Measurements from ENCODE around the gene CRELD2. TPM values are rescaled to one million over a fixed set of nuclear protein-coding genes. Genes with fewer than 3 reads are reported as not detected.

The CRELD2 gene
- total RNA-seq, 1 donor from 2014 or later = 17.5 TPM

DNA sequence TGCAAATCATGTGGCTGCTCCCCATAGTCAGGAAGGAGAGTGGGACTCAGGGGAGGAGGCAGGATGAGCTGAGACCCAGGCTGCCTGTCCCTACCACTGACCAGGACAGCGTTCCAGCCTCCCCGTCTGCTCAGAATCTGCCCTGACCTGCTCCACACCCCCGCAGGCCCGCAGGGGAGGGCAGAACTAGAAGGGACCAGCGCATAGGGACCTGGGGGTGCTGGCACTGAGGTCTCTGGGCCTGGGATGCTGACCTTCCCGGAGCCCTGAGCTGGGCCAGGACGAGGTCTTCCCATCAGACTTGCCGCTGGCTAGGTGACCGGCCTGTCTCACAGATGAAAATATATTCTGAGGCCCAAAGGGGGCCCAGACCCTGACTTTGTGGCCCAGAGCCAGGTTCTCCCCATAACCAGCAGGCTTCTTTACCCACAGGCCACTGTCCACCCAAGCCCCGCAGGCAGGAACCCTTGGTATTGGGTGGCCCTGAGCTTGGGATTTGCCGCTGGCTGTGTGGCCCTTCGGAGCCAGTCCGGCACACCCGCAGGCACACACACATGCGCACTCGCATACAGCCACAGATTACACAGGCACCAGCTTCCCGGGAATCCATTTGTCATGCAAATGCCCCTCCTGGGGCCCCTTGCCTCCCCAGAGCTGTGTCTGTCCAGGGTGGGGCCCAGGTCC lies 28.3 kb downstream of the CRELD2 start:
- no peak for DNase-seq

GRCh38 chr22:49947296-49947622 lies 28.8 kb downstream of the CRELD2 start:
- DNase-seq = no peak

DNA sequence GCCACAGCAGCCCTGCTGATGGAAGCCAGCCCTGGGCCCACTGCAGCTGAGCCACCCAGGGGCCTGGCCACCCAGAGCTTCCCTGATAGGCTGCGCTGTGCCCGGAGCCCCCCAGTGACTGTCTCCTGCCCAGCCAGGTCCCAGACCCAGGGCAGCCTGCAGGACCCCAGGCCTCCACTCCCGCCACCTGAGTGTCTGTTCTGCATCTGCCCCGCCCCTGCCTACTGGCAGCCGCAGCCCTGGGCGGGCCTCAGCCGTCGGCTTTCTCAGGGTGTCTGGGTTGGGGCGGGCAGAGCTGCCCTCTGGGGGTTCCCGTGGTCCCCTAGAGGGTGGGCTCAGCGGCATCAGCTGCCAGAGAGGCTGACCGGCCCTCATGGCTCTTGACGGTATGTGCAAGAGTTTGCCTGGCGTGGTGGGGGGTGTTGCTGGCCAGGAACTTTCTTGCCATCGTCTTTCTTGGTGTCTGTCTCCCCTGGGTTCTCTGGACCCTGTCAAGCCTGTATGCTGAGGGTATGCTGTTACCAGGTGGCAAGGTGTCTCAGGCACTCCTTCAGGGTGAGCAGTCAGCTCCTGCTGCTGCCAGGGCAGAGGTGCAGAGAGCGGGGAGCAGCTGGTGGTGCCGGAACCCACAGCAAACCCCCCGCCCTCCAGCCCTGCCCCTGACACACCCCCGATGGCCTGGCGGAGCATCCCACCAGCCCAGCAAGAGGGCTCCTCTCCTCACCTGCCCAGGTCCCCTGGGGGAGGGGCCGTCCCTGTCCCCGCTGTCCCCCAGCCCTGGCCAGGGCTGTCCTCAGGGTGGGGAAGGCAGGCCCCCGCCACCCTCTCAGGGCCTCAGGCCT lies 29.9 kb downstream of the CRELD2 start:
- DNase-seq = no peak

DNA sequence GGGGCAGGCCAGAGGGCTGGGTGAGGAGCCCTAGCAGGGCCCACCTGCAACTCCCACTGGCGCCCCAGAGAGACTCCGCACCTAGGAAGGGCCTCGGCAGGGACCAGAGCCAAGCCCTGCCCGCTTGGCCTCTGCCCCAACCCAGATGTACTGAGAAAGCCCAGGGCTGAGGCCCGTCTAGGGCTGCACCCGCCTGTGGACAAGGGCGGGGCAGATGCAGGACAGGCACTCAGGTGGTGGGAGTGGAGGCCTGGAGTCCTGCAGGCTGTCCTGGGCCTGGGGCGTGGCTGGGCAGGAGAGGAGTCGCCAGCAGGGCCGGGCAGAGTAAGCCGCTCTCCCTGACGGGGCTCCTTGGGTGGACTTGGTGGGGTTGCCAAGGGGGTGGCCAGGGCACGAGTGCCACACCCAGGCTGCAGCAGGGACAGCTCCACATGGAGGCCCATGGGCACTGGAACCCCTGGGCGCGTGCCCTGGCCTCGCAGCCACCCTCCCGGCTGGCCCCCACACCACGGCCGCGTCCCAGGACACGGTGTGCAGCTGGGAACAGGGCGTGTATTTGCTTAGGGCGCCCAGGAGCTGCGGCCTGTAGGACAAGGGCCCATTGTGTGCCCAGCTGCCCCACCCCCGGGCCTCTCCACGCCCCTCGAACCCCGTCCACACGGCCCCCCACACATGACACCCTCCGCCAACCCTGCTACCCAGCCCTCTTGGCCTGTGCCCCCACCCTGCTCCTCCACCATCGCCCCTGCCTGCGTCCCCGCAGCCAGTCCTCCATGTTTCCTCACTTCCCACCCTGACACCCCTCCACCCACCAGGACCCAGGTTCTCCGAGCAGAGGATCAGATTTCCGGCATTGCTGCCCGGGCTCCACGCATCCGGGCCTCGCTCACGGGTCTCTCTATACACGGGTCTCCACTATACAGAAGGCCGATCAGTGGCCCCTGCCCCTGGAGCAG lies 30.8 kb downstream of the CRELD2 start:
- no peak for DNase-seq

- no peak for DNase-seq
Observed at GRCh38 chr22:49949914-49950292, 31.5 kb downstream of the CRELD2 start.

DNA sequence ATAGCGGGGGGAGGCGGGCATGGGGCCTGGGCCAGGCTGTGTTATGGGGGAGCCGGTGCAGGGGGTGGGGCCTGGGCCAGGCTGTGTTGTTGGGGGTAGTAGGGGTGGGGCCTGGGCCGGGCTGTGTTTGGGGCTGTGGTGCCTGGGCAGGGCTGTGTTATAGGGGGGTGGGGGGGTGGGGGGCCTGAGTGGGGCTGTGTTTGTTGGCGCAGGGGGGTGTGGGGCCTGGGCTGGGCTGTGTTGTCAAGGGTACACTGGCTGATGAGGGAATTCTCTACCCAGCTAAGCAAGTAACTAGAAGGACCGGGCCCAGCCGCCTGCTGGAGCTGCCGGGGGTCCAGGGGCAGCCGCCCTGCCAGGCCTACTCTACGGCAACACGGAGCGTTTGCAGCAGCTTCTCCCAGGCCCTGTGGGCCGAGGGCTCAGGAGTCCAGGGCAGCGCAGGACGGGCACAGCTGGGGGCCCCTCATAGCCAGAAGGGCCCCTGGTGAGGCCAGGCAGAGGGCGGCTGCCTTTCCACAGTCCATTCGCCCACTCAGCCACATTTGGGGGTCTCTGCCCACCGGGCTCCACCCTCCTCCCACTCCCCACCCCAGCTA lies 32.1 kb downstream of the CRELD2 start:
- DNase-seq = no peak

DNA sequence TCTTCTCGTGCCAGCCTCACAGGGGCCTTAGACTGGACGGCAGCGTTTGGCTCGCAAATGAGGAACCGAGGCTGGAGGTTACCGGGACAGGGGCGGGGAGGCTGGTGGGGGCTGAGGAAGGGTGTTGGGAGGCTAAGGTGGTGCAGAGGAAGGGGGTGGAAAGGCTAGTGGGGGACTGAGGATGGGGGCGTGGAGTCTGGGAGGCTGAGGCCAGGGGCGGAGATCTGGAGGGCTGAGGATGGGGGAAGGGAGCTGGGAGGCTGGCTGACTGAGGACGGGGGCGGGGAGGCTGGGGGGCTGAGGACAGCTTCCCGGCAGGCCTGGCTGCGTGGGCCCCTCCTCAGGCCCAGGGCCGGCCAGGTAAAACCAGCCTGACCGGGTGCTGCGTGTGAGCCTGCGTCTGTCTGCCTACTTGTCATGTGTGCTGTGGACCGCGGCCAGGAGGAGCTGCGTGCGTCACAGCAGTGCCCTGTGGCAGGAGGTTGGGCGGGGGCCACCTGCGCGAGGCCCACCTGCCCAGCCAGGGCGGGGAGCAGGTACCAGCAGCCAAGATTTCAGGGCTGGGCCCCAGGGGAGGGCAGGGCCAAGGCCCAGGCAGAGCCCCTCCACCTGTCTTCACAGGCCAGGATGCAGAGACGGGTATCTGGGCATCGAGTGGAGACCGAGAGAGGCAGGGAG lies 32.7 kb downstream of the CRELD2 start:
- peak; percentile 93 for DNase-seq

DNA sequence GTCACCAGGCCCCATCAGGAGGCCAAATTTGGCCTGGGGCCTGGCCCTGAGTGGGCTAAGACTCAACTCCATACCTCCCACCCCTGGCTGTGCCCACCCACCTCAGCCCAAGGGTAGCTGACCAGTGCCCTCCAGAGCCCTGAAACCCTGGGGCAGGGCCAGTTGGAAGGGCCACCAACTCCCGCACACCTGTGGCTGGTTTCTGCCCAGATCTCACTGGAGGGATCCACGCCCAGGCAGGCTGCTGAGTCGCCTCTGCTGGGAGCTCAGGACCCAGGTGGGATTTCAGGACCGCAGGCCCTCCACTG lies 33.2 kb downstream of the CRELD2 start:
- no peak for DNase-seq

GRCh38 chr22:49951986-49952896 lies 33.8 kb downstream of the CRELD2 start:
- DNase-seq = no peak

- DNase-seq = no peak
Observed at GRCh38 chr22:49953027-49953679, 34.7 kb downstream of the CRELD2 start.

GRCh38 chr22:49953680-49954344 lies 35.4 kb downstream of the CRELD2 start:
- no peak for DNase-seq

- DNase-seq = no peak
Observed at GRCh38 chr22:49954354-49954753, 35.9 kb downstream of the CRELD2 start.

DNA sequence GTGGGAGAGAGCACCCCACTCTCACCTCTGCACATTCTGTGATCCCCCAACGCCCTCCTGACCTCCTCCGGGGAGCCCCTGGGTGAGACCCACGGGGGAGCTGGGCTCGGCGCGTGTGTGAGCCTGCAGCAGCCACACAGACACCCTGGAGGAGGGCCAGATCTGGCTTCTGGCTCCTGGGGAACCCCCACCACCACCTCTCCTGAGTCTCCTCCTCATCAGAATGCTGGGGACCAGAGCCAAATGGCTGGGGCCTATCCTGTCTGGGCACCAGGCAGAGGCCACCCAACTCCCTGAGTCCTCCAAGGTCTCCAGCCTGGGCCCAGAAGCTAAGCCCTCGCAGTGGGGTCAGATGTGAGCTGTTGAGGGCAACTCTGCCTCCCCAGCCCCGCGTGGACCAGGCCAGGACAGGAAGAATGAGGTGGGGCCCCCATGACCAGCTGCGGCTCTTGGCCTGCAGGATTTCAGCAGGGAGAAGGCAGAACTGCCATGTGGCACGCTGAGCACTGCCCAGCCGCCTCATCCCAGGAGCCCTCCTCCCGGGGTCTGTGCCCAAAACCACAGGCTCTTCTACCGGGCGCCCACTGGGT lies 36.7 kb downstream of the CRELD2 start:
- no peak for DNase-seq

- no peak for DNase-seq
Observed at GRCh38 chr22:49955581-49956417, 37.4 kb downstream of the CRELD2 start.

- no peak for DNase-seq
Observed at GRCh38 chr22:49956418-49956770, 38.0 kb downstream of the CRELD2 start.

DNA sequence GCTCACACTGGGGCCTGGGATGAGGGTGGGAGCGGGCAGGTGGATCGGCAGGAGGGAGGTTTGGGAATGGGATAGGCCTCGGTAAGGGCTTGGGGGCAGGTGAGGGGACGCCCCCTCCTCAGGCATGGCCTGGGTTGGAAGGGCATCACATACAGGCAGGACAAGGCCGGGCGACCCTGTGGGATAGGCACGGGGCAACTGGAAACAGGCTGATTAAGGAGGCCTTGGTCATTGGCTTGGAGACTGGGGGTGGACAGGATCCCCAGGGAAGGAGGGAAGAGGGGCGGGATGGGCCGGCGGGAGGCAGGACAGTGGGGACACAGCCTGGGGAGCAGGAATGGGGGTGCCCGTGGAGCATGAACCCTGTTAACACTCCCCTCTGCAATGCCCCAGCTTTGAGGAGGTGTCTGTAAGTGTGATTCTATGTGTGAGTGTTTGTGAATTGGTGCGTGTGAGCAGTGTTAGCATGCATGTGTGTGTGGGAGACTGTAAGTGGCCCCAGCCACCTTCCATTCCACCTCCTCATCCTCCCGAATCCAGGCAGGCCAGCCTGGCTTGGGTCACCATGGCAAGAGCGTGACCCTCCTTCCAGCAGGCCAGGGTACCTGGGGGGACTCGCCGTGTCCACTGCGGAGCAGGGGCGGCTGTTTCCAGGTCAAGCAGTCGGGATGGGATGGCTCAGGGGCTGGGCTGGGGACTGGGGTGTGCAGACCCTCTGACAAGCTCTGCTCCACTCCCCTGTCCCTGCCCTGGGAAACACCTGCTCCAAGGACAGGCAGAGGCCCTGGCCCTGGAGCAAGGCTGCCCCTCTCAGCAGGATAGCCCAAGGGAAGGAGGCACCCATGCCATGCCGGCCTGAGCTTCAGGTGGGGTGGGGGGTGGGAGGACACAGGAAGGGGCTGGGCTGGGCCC lies 38.7 kb downstream of the CRELD2 start:
- DNase-seq = no peak

GRCh38 chr22:49957826-49958365 lies 39.5 kb downstream of the CRELD2 start:
- DNase-seq = no peak
